Measurements from ENCODE around the gene POMGNT2.

POMGNT2 gene

GRCh38 chr3:43144761-43145490, 39.0 kb upstream of the POMGNT2 start:
- H3K27me3 ChIP-seq (ENCODE audit: insufficient read depth, low read length) = no peaks in the 10 kb centered on the region
- H3K4me3 ChIP-seq (ENCODE audit: low read depth, low read length, poor library complexity, severe bottlenecking) = no peak overlapping the region
- H3K9me2 ChIP-seq (ENCODE audit: low read depth, low read length) = no peaks in the 10 kb centered on the region
- no peaks in the 10 kb centered on the region for H3K79me2 ChIP-seq (ENCODE audit: insufficient read depth, low read length)
- no peak overlapping the region for H3K4me2 ChIP-seq (ENCODE audit: low read length)
- no peak overlapping the region for H3K27ac ChIP-seq (ENCODE audit: low read depth, low read length, poor library complexity, severe bottlenecking)
- no peaks in the 10 kb centered on the region for H3K4me1 ChIP-seq (ENCODE audit: insufficient read depth, low read length, severe bottlenecking)
- no peaks in the 10 kb centered on the region for H3K36me3 ChIP-seq (ENCODE audit: insufficient read depth, low read length)
- no peak overlapping the region for H2AFZ ChIP-seq (ENCODE audit: low read length)
- H3K9ac ChIP-seq (ENCODE audit: low read length) = no peak overlapping the region
- no peaks in the 10 kb centered on the region for H3F3A ChIP-seq (ENCODE audit: insufficient read depth, low read length)
- no peaks in the 10 kb centered on the region for H4K20me1 ChIP-seq (ENCODE audit: insufficient read depth, low read length)
- no peaks in the 10 kb centered on the region for H3K9me3 ChIP-seq (ENCODE audit: low read length)
- TF ChIP-seq EZH2 (IDR thresholded peaks at IDR 0.05; ENCODE audit: borderline replicate concordance, low read length) (no peak), CTCF (IDR thresholded peaks at IDR 0.05; ENCODE audit: low read length) (no peak)

GRCh38 chr3:43142472-43142871, 36.6 kb upstream of the POMGNT2 start:
- Histone ChIP-seq H3K4me3 (ENCODE audit: low read depth, low read length, poor library complexity, severe bottlenecking) (no peak overlapping the region), H2AFZ (ENCODE audit: low read length) (no peak overlapping the region), H3K9ac (ENCODE audit: low read length) (no peak overlapping the region), H3K79me2 (ENCODE audit: insufficient read depth, low read length) (no peaks in the 10 kb centered on the region), H3K27ac (ENCODE audit: low read depth, low read length, poor library complexity, severe bottlenecking) (no peak overlapping the region), H3K9me3 (ENCODE audit: low read length) (no peaks in the 10 kb centered on the region), H3F3A (ENCODE audit: insufficient read depth, low read length) (no peaks in the 10 kb centered on the region), H3K9me2 (ENCODE audit: low read depth, low read length) (no peaks in the 10 kb centered on the region), H3K4me2 (ENCODE audit: low read length) (no peak overlapping the region), H4K20me1 (ENCODE audit: insufficient read depth, low read length) (no peaks in the 10 kb centered on the region), H3K36me3 (ENCODE audit: insufficient read depth, low read length) (no peaks in the 10 kb centered on the region), H3K27me3 (ENCODE audit: insufficient read depth, low read length) (no peaks in the 10 kb centered on the region), H3K4me1 (ENCODE audit: insufficient read depth, low read length, severe bottlenecking) (no peaks in the 10 kb centered on the region)
- TF ChIP-seq CTCF (IDR thresholded peaks at IDR 0.05; ENCODE audit: low read length) = no peak
- no peak for TF ChIP-seq EZH2 (IDR thresholded peaks at IDR 0.05; ENCODE audit: borderline replicate concordance, low read length)

- Histone ChIP-seq H4K20me1 (ENCODE audit: insufficient read depth, low read length) (no peaks in the 10 kb centered on the region), H3K9me2 (ENCODE audit: low read depth, low read length) (no peaks in the 10 kb centered on the region), H3K36me3 (ENCODE audit: insufficient read depth, low read length) (no peaks in the 10 kb centered on the region), H3K9me3 (ENCODE audit: low read length) (no peaks in the 10 kb centered on the region), H3K4me1 (ENCODE audit: insufficient read depth, low read length, severe bottlenecking) (no peaks in the 10 kb centered on the region), H3K9ac (ENCODE audit: low read length) (no peak overlapping the region), H3K79me2 (ENCODE audit: insufficient read depth, low read length) (no peaks in the 10 kb centered on the region), H3K27ac (ENCODE audit: low read depth, low read length, poor library complexity, severe bottlenecking) (no peak overlapping the region), H3K27me3 (ENCODE audit: insufficient read depth, low read length) (no peaks in the 10 kb centered on the region), H3F3A (ENCODE audit: insufficient read depth, low read length) (no peaks in the 10 kb centered on the region), H3K4me2 (ENCODE audit: low read length) (no peak overlapping the region), H3K4me3 (ENCODE audit: low read depth, low read length, poor library complexity, severe bottlenecking) (no peak overlapping the region), H2AFZ (ENCODE audit: low read length) (no peak overlapping the region)
- TF ChIP-seq EZH2 (IDR thresholded peaks at IDR 0.05; ENCODE audit: borderline replicate concordance, low read length) (no peak), CTCF (IDR thresholded peaks at IDR 0.05; ENCODE audit: low read length) (no peak)
These were observed 32.8 kb upstream of the POMGNT2 start for GRCh38 chr3:43138488-43139231.
